LHCN-M2 (cell line): ENCODE data around the gene AMFR. TPM values are rescaled to one million over a fixed set of nuclear protein-coding genes. Genes with fewer than 3 reads are reported as not detected.

ENCODE experiments used
- DNase-seq: peaks from one replicate; pipeline ENCODE4 v3.0.0-alpha.2; 2012; ENCODE audit warnings: low read depth
- total RNA-seq: library from RNA; depleted of rRNA; stranded (reverse); fragments of >200 nt; gene quantifications from 2 replicates; pipeline ENCODE4 v1.2.3, GENCODE V29; 2014

Gene AMFR
- total RNA-seq, 1 experiment from 2014 or later, result 134 TPM

DNA sequence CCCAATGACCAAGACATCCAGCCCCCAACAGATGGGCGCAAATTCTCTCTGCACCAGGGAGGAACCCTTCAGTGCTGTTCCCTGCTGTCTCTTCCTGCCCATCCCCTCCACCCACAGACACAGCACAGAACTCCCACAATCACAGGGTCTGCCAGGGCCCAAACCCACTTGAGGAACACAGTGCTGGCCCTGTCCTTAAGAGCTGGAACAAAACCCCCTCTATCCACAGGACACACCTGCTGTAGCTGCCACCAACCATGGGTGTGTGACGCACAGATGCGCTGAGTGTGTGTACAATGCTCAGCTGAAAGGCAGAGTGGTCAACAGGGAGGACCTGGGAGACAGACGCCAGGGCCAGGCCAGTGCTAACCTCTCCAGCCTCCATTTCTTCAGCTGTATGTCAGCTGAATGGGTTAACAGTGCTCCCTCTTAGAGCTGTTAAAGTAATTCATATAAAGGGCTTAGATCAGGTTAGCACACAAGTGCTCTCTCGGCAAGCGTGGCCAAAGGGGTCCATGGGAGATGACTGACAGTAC lies 62.1 kb downstream of the AMFR start:
- no peak for DNase-seq

DNA sequence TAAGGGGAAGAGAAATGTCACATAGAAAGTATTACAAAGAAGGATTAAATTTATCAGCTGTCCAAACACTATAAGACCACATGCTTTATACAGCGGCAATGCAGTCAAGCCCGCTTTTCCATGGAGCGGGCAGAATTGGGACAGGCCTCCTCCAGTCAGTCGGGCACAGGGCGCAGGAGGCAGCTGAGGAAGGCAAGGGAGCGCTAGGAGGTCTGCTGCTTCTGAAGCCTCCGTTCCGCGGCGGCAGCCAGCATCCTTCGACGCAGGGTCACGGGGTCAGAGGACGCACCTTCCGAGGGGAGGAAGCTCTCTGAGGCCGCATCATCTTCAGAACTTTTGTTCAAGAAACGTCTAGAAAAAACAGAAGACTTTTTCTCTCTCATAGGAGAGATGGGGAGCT lies 62.6 kb downstream of the AMFR start:
- no peak for DNase-seq

DNA sequence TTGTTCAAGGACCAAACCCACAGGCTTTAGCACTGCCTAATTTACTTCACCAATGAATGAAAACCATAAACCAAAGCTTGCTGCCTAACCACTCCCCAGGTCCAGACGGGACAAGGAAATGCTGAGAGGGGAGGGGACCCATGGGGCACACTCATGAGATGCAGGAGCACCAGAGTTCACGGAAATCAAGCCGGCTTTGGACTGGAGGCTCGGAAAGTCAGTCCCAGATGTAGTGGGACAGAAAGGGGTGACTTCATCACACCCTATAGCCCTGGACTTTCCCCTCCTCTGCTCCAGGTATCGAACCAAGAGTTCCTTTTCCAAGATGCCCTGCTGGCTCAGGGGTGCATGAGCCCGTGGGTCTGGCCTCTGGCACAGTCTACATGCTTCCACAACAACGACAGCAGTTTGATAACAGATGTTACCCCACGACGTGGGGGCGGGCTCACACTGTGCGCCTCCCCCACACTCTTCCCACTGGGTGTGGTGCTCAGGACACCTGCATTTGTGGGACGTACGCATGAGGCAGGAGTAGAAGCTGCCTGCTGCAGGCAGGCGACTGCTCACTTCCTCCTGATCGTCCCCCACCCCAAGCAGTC lies 63.2 kb downstream of the AMFR start:
- no peak for DNase-seq

DNA sequence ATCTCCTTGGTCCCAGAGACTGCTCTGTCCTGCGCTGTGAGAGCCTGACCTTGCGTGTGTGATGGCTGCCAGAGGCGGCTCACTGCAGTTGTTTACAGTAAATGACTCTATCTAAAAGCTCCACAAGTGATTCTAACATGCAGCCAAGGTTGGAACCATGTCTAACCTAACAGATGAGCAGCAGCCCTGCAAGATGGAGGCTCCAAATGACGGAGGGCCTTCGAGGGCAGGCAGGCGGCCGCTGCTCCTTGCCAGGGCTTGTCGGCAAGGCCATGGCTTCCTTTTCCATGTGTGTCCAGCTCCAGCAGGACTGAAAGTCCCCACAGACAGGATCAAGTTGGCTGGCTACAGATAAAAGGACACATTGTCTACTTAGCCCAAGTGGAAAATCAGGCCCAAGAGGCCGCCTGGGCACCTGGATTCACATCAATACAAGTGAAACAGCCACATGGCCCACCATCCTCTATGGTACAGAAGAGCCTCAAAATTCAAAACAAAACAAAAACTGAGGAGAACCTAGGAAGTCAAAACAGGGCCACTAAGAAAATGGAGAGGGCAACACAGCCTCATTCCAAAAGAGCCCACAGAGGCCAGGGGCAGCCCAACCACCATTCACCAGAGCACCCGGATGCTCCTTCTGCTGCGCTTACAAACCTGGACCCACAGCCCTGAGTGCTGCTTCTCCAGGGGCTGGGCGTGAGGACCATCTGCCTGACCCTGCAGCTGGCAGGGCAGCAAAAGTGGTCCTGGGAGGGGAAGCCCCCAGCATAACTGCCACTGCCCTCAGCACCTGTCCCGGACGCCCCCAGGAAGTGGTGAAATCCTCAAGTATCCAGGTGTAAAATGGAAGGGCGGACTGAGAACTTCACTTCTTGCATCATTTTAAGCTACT lies 65.0 kb downstream of the AMFR start:
- DNase-seq, result no peak

DNA sequence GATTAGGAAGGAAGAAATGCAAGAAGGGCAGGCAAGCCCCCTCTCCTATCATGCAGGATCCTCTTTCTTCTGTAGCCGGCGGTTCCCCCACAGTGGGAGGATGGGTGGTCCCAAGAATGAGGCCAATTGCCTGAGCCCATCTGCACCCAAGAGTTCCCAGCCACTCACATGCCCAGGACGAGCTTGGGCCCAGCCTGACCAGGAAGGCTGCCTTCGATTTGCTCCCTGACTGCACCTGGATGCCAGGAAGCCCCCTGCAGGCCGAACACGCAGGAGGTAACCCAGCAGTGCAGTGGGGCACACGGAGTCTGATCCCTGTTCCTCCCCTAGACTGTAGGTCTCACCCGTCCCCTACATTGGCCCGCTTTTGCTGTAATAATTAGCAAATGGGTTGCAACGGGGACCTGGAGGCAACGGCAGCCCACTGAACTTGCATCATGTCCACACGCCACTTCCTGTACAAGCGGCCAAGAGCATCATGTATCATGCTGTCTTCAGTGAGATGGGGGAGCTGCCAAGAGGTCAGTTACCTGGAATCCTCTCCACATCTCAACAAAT lies 67.5 kb downstream of the AMFR start:
- DNase-seq, result no peak

DNA sequence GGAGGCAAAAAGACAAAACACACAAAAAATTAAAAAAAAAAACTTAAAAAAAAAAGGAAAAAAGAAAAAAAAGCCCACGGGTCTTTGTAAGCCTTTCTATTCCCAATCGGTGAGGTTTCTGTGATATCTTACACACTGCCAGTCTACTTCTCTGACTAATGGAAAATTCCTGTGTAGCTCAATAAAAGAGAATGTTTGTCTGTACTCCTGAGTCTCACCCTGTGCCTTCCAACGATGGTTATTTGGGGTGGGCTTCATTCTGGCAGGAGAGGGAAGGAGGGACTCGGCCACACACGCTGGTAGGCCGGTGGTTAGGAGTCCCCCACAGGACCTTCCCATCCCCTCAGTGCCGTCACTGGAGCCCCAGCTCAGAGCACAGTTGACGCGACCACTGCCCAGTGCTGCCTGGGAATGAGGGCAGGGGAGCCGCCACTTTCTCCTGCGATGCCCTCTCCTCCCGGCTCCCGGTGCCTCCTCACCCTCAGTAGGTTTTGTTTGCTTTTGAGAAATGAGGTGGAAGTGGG lies 68.0 kb downstream of the AMFR start:
- DNase-seq, result peak; percentile 37

DNA sequence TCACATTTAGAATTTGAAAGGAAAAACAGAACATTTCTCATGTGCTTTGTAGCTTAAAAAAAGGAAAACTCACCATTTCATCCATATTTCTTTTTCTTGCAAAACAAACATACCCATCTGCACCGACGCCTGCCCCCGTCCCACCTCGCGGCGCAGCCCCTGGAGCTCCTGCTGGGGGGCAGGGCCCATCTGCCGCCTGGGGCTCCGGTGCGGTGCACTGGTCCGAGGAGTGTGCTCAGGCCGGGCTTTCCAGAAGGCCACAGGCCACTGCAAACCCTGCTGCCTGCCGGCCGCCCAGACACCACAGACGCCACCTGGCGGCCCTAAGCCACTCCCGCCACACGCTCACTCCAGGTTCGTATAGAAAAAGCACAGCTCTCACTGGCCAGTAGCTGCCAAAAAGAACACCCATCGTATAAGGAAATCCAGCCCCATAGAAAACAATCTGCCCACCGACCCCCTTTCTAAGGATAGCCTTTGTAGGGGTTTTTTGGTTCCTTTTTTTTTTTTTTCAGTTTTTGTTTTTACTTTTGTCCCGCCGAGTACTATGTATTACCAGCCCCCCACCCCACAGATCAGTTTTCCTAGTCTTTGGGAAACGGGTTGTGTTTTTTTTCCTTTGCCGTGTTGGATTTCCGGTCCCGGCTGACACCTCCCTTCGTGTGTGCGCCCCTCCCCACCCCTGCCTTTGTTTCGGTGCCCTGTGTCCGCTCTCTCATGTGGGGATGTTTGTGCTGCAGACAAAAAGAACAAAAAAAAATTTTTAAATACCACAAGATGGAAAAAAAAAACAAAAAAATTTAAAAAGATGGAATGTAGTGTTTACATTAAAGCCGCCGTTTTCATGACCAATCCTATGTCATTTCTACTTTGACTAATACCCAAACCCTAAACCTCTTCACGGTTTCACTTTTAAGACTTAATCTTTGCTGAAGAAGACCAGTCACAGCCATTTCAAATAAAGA lies 68.8 kb downstream of the AMFR start:
- peak; percentile 82 for DNase-seq

DNA sequence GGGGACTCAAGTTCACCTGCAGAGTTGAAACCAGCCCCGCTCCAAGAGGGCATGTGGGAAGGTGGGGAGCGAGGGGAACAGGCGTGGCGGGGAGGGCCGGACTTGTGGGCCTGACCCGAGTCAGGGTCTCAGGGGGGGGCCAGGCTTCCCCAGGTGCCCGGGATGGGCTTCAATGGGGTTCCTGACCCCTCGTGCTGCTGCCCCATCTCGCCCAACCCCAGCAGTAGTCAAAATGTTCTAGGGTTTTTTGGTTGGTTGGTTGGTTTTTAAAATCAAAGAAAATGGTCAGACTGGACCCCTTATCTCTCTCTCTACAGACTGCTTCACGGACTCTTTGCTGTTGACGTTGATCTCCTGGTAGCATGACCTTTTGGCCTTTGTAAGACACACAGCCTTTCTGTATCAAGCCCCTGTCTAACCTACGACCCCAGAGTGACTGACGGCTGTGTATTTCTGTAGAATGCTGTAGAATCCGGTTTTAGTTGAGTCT lies 69.5 kb downstream of the AMFR start:
- DNase-seq, result no peak

DNA sequence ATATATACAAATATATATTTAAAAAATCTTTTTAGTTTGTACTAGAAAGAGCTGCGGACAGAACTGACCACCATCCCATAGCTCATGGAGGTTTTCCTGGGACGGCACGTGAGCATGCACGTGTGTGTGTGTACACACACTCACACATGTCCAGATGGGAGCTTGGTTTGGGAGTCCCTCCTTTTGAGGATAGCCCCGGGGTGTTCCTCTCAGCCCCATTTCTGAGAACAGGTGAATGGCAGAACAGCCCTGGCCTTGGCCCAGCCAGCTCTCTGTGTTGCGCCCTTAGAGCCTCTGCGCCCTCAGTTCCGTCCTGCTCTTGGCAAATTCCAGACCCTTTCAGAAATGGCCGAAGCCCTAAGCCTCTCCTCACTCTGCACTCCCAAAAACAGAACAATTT lies 70.1 kb downstream of the AMFR start:
- no peak for DNase-seq

DNA sequence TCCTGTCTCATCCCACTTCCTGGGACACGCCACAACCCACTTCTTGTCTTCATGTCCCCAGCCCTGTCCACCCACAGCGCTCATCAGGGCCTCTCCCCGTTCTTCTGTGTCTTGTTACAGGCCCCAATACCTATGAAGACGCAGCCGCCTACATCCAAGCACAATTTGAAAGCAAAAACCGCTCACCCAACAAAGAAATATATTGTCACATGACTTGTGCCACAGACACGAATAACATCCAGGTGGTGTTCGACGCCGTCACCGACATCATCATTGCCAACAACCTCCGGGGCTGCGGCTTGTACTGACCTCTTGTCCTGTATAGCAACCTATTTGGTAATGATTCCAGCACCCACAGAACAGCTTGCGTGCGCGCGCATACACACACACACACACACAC lies 70.6 kb downstream of the AMFR start:
- DNase-seq, result no peak

DNA sequence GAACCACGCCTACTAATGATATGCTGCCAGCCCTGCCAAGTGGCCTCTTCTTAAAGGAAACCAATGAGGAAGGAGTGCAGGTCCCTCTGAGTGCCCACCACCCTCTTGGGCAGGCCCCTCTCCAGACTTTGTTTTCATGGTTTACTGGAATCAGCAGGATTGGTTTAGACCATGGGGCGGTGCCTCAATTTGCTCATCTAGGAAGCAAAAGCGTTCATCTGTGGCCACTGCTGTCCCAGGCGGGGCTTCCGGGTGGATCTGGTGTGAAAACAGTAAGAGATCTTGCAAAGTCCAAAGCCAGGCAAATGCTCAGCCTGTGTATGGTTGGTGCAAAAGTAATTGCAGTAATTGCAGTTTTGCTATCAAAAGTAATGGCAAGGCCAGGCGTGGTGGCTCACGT lies 71.3 kb downstream of the AMFR start:
- DNase-seq, result no peak

DNA sequence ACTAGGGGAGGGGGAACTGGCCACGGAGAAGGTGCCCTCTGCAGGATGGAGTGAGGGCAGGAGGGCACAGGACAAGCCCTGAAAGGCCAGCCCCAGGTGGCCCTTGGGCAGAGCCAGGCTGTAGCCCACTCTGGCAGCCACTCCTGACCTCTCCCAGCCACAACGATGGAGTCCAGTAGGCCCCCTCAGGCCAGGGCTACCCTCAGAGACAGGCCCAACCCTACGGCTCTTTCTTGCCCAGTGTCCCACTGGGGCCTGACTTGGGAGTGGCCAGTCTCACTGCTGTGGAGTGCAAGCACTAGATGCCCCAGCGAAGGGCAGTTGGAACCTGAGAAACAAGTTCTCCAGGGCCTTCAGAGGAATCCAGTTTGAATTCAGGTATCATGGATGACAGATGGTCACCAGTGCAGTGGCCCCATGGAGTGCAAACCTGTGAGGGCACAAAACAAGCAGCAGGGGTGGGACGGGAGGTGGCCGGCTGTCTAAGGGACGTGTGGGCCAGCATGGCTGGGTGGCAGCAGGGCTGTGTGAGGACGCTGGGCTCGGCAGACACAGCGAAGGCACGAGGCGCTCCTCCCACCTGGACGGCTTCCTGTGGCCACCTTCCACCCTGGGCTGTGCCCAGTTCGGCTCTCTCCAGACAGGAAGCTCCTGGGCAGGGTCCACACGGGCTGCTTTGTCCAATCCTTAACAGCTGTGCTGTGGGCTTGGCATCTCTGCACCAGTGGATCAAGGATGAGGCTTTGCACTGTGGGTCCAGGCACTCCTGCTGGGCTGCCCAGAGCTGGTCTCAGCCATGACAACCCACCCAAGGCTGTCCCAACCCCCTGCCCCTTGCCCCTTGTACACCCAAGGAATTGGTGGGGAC lies 72.1 kb downstream of the AMFR start:
- no peak for DNase-seq

DNA sequence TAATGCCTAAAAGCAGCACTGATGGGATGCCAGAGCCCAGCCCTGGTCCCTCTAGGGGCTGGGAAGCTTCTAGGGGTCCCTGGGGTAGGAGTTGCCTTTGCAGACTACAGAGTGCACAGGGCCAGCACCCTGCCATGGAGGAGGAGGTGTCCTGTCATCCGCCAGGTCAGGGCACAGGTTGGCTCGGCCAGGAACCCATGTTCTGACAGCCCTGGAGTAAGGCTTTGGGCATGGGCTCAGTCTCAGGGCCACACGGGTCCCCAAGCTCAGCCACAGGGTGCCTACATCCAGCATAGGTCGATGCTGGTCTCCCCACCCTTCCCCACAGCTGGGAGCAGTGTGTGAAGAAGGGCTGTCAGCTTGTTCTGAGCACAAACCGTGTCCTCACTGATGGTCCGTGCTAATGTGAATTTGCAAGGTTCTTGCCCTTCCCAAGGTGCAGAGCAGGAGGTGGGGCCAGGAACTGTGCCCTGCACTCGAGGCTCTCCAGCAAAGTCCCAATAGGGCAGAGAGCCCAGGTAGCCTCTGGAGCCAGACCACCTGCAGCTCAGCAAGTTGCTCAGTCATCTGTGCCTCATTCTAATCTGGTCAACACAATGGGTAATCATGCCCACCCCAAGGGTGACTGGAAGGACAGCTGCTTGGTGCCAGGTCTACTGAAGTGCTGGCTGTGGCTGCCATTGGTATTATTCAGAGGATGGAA lies 72.8 kb downstream of the AMFR start:
- DNase-seq, result no peak

DNA sequence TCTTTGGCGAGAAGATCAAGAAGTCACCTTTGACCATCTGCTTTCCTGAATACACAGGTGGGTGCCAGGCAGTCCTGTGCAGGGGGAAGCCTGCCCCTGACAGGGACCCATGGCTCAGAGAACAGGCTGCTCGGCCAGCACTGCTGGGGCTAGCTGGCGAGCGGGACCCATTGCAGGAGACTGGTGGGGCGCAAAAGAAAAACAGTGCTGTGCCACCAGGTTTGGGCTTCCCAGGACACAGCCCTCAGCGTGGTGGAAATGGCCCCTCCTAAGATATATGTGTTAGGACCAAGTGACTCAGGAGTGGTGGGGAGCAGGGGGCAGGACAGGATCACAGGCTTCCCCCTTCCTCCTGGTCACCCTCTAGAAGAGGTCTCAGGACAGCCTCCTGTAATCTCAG lies 73.9 kb downstream of the AMFR start:
- DNase-seq, result no peak

DNA sequence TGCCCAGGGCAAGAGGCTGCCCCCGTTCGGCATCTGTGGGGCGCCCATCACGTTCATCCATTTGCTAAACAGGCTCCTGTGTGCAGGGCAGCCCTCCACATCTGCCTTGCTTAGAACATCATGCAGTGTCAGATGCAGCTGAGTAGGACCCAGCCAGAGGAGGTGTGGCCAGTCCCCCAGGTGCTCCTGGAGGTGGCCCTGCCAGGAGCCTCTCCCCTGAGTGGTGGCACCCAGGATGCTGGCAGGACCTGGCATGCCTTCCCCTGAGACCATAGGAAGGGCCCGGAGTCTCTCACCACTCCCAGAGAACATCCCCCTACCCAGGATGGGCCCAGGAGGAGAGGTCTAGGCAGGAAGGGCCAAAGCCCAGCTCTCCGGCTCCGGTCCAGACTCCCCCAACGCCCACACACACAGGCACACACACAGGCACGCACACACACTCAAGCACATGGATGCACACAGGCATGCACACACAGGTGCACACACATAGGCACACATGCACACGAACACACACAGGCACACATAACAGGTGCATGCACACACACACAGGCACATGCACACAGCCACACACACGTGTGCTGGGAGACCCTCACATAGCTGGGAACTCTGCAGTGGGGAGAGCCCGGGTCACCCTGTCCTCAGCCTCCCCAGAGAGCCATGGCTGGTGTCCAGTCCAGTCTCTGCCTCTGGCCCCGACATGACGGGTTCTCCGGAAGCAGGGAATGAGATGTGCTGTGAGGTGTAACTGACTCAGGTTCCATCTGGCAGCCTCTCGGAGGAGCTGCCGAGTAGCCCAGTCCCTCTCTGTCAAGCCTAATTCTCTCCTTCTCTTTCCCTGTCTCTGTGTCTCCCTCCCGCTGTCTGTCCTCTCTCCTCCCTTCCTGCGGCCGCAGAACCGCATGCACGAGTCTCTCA lies 74.6 kb downstream of the AMFR start:
- no peak for DNase-seq

DNA sequence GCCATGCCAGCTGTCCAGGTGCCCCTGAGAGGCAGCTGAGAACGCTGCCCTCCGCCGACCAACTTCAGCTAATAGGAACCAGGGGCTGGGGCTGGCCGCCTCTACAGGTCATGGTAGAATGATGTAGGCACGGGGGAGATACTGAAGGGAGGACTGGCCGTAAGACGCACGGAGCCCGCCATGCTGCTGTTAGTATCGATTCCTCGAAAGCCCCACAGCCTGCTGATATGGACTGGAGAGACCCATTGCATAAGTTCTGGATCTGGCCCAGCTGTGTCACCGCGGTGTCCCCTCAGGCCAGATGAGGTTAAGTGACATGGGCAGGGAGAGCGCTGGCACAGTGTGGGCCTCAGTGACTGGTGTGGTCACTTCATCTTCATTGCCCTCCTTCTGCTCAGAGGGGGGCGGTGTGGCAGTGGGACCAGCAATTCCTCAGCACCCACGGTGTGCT lies 75.6 kb downstream of the AMFR start:
- no peak for DNase-seq

DNA sequence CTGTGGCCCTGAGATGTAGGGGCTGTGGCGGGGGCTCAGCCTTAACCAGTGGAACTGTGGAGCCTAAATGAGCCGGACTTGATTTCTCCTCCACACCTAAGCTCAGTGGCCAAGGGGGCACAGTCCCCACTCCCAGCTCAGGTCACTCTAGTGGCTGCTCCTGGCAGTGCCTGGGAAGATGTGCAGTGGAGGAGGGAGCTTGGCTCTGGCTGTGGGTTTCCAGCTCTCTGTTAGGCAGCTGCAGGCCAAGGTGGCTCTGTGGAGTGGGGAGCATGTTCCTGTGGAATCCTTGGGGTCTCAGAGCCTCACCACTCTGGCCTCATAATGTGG lies 76.3 kb downstream of the AMFR start:
- DNase-seq, result no peak
